HL-60 (cell line): ENCODE data around the gene RAB17.

Source experiments
- GABPA ChIP-seq: IDR thresholded peaks from 2 replicates; pipeline ENCODE4 v1.6.1; 2012; ENCODE audit warnings: low read depth
- POLR2AphosphoS5 ChIP-seq: IDR thresholded peaks from 2 replicates; pipeline ENCODE4 v1.6.1; 2012; ENCODE audit warnings: low read depth
- SPI1 ChIP-seq: IDR thresholded peaks from 2 replicates; pipeline ENCODE4 v1.6.1; 2012; ENCODE audit warnings: low read depth, mild to moderate bottlenecking, borderline replicate concordance
- TF ChIP-seq, protein P1 (sequence below): IDR thresholded peaks from one replicate; pipeline ENCODE4 v1.5.1; 2011; ENCODE audit warnings: low read length, control low read depth, inconsistent platforms; ENCODE audit not compliant: insufficient read depth
- TF ChIP-seq, protein P2 (sequence below): IDR thresholded peaks from 2 replicates; pipeline ENCODE4 v1.6.1; 2012; ENCODE audit warnings: low read depth; ENCODE audit not compliant: insufficient replicate concordance

DNA sequence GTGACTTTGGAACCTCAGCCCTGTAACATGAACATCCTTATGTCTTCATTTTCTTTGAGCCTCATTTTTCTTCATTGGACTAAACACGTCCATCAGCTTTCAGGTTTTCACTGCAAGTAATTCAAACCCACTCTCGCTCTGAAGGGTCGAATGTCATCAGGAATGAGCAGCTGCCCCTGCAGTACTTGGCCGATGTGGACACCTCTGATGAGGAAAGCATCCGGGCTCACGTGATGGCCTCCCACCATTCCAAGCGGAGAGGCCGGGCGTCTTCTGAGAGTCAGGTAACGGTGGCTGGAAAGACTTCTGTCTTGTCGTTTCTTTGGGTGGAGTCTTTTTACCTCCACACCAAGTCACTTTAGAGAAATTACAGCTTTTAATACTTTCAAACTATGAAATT is 63.3 kb downstream of the RAB17 start:
- TF ChIP-seq, protein P1, sequence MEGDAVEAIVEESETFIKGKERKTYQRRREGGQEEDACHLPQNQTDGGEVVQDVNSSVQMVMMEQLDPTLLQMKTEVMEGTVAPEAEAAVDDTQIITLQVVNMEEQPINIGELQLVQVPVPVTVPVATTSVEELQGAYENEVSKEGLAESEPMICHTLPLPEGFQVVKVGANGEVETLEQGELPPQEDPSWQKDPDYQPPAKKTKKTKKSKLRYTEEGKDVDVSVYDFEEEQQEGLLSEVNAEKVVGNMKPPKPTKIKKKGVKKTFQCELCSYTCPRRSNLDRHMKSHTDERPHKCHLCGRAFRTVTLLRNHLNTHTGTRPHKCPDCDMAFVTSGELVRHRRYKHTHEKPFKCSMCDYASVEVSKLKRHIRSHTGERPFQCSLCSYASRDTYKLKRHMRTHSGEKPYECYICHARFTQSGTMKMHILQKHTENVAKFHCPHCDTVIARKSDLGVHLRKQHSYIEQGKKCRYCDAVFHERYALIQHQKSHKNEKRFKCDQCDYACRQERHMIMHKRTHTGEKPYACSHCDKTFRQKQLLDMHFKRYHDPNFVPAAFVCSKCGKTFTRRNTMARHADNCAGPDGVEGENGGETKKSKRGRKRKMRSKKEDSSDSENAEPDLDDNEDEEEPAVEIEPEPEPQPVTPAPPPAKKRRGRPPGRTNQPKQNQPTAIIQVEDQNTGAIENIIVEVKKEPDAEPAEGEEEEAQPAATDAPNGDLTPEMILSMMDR = no peak
- TF ChIP-seq GABPA (no peak), POLR2AphosphoS5 (no peak), SPI1 (no peak)
- TF ChIP-seq, protein P2, sequence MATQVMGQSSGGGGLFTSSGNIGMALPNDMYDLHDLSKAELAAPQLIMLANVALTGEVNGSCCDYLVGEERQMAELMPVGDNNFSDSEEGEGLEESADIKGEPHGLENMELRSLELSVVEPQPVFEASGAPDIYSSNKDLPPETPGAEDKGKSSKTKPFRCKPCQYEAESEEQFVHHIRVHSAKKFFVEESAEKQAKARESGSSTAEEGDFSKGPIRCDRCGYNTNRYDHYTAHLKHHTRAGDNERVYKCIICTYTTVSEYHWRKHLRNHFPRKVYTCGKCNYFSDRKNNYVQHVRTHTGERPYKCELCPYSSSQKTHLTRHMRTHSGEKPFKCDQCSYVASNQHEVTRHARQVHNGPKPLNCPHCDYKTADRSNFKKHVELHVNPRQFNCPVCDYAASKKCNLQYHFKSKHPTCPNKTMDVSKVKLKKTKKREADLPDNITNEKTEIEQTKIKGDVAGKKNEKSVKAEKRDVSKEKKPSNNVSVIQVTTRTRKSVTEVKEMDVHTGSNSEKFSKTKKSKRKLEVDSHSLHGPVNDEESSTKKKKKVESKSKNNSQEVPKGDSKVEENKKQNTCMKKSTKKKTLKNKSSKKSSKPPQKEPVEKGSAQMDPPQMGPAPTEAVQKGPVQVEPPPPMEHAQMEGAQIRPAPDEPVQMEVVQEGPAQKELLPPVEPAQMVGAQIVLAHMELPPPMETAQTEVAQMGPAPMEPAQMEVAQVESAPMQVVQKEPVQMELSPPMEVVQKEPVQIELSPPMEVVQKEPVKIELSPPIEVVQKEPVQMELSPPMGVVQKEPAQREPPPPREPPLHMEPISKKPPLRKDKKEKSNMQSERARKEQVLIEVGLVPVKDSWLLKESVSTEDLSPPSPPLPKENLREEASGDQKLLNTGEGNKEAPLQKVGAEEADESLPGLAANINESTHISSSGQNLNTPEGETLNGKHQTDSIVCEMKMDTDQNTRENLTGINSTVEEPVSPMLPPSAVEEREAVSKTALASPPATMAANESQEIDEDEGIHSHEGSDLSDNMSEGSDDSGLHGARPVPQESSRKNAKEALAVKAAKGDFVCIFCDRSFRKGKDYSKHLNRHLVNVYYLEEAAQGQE = no peak
